HUES64 (cell line): ENCODE results near the gene ZMYND15.
A peak's percentile ranks its signal among the peaks of the same experiment; 100 is the strongest.

ENCODE experiments used
- H3K27ac ChIP-seq: 2 replicates; pipeline ENCODE4 v1.7.0; 2013; ENCODE audit warnings: low read depth, low read length, inconsistent platforms
- H3K27me3 ChIP-seq: 2 replicates; pipeline ENCODE4 v1.6.1; 2013; ENCODE audit warnings: mild to moderate bottlenecking, low read length; ENCODE audit not compliant: insufficient read depth
- H3K36me3 ChIP-seq: 2 replicates; pipeline ENCODE4 v1.6.1; 2013; ENCODE audit warnings: mild to moderate bottlenecking, low read length; ENCODE audit not compliant: insufficient read depth
- H3K4me1 ChIP-seq: 2 replicates; pipeline ENCODE4 v1.6.1; 2013; ENCODE audit warnings: mild to moderate bottlenecking, low read length, moderate library complexity; ENCODE audit not compliant: insufficient read depth
- H3K4me3 ChIP-seq: 2 replicates; pipeline ENCODE4 v1.5.1; 2013; ENCODE audit warnings: mild to moderate bottlenecking, low read length, moderate library complexity
- H3K9ac ChIP-seq: 2 replicates; pipeline ENCODE4 v1.6.1; 2013; ENCODE audit warnings: mild to moderate bottlenecking, low read depth, low read length
- H3K9me3 ChIP-seq: 2 replicates; pipeline ENCODE4 v1.6.1; 2013; ENCODE audit warnings: low read depth, low read length; ENCODE audit not compliant: insufficient read depth
- WGBS: fragments of 150-250, 120-280 bp; methylation state at CpG from one replicate; pipeline ENCODE4 v1.1.7; 2013; ENCODE audit warnings: missing lambda C conversion rate; 5-methylcytosine and 5-hydroxymethylcytosine counted together

The ZMYND15 gene

GRCh38 chr17:4744999-4745969, 5.7 kb downstream of the ZMYND15 start:
- peak overlapping the region; percentile 19; the same call in 1 of the 2 replicates for H3K9ac ChIP-seq
- 3% methylated on average over 47 of the region's 51 CpGs for WGBS

GRCh38 chr17:4747847-4748246, 8.2 kb downstream of the ZMYND15 start:
- WGBS = 94% methylated on average over 5 of the region's 5 CpGs
- H3K9me3 ChIP-seq = no peaks in the 10 kb centered on the region
- no peaks in the 10 kb centered on the region for H3K36me3 ChIP-seq
- no peak overlapping the region for H3K4me3 ChIP-seq
- H3K27me3 ChIP-seq = peaks cover 35% of the 10 kb centered on the region
- no peak overlapping the region for H3K27ac ChIP-seq
- 0 out of 2 replicates have a peak, but pooled peaks cover 6% of the 10 kb centered on the region for H3K4me1 ChIP-seq
- H3K9ac ChIP-seq = no peak overlapping the region

More at GRCh38 chr17:4744999-4745969, 5.7 kb downstream of the ZMYND15 start:
- Histone ChIP-seq H3K36me3 (no peaks in the 10 kb centered on the region), H3K4me3 (peak overlapping the region; percentile 73), H3K4me1 (0 out of 2 replicates have a peak, but pooled peaks cover 6% of the 10 kb centered on the region), H3K9me3 (no peaks in the 10 kb centered on the region), H3K27me3 (peaks cover 60% of the 10 kb centered on the region), H3K27ac (no peak overlapping the region)

- no peaks in the 10 kb centered on the region for H3K9me3 ChIP-seq
- H3K4me1 ChIP-seq = 0 out of 2 replicates have a peak, but pooled peaks cover 6% of the 10 kb centered on the region
- no peaks in the 10 kb centered on the region for H3K36me3 ChIP-seq
- peaks cover 26% of the 10 kb centered on the region for H3K27me3 ChIP-seq
- H3K27ac ChIP-seq = no peak overlapping the region
- H3K4me3 ChIP-seq = no peak overlapping the region
- H3K9ac ChIP-seq = no peak overlapping the region
- 66% methylated on average over 4 of the region's 4 CpGs for WGBS
These were observed 9.1 kb downstream of the ZMYND15 start for GRCh38 chr17:4748686-4749085.

GRCh38 chr17:4750606-4751005, 11.0 kb downstream of the ZMYND15 start:
- no peaks in the 10 kb centered on the region for H3K9me3 ChIP-seq
- 50% methylated on average over 3 of the region's 3 CpGs for WGBS
- 0 out of 2 replicates have a peak, but pooled peaks cover 3% of the 10 kb centered on the region for H3K4me1 ChIP-seq
- peaks cover 9% of the 10 kb centered on the region; the same call in 1 of the 2 replicates for H3K27me3 ChIP-seq
- H3K36me3 ChIP-seq = no peaks in the 10 kb centered on the region
- H3K27ac ChIP-seq = no peak overlapping the region
- H3K9ac ChIP-seq = no peak overlapping the region
- H3K4me3 ChIP-seq = no peak overlapping the region

- Histone ChIP-seq H3K4me1 (no peaks in the 10 kb centered on the region), H3K27ac (no peak overlapping the region), H3K4me3 (no peak overlapping the region), H3K9ac (no peak overlapping the region), H3K36me3 (no peaks in the 10 kb centered on the region), H3K9me3 (no peaks in the 10 kb centered on the region), H3K27me3 (no peaks in the 10 kb centered on the region; the same call in 1 of the 2 replicates)
- WGBS = 78% methylated on average over 5 of the region's 5 CpGs
These were observed 12.3 kb downstream of the ZMYND15 start for GRCh38 chr17:4751932-4752331.

- Histone ChIP-seq H3K27ac (no peak overlapping the region), H3K4me1 (no peaks in the 10 kb centered on the region), H3K27me3 (no peaks in the 10 kb centered on the region; the same call in 1 of the 2 replicates), H3K4me3 (no peak overlapping the region), H3K36me3 (no peaks in the 10 kb centered on the region), H3K9me3 (no peaks in the 10 kb centered on the region), H3K9ac (no peak overlapping the region)
- no CpG with 5 or more reads among the region's 1 CpG for WGBS
These were observed 13.8 kb downstream of the ZMYND15 start for GRCh38 chr17:4753392-4753791.

GRCh38 chr17:4759776-4760236, 20.2 kb downstream of the ZMYND15 start:
- Histone ChIP-seq H3K9ac (no peak overlapping the region), H3K27ac (no peak overlapping the region), H3K4me1 (no peaks in the 10 kb centered on the region), H3K27me3 (no peaks in the 10 kb centered on the region), H3K9me3 (no peaks in the 10 kb centered on the region), H3K36me3 (no peaks in the 10 kb centered on the region), H3K4me3 (no peak overlapping the region)
- WGBS = 94% methylated on average over 10 of the region's 10 CpGs

- no peaks in the 10 kb centered on the region for H3K9me3 ChIP-seq
- H3K4me1 ChIP-seq = no peaks in the 10 kb centered on the region
- H3K4me3 ChIP-seq = no peak overlapping the region
- no peaks in the 10 kb centered on the region for H3K27me3 ChIP-seq
- H3K9ac ChIP-seq = no peak overlapping the region
- WGBS = 78% methylated on average over 2 of the region's 3 CpGs
- H3K27ac ChIP-seq = no peak overlapping the region
- no peaks in the 10 kb centered on the region for H3K36me3 ChIP-seq
These were observed 25.0 kb downstream of the ZMYND15 start for GRCh38 chr17:4764595-4764994.

GRCh38 chr17:4766201-4766600, 26.6 kb downstream of the ZMYND15 start:
- WGBS = 96% methylated on average over 3 of the region's 3 CpGs

GRCh38 chr17:4766723-4767122, 27.1 kb downstream of the ZMYND15 start:
- Histone ChIP-seq H3K4me3 (no peak overlapping the region), H3K9me3 (no peaks in the 10 kb centered on the region), H3K9ac (no peak overlapping the region), H3K4me1 (no peaks in the 10 kb centered on the region), H3K36me3 (no peaks in the 10 kb centered on the region), H3K27me3 (no peaks in the 10 kb centered on the region), H3K27ac (no peak overlapping the region)
- 97% methylated on average over 9 of the region's 9 CpGs for WGBS

More at GRCh38 chr17:4766201-4766600, 26.6 kb downstream of the ZMYND15 start:
- H3K27me3 ChIP-seq = no peaks in the 10 kb centered on the region
- no peak overlapping the region for H3K27ac ChIP-seq
- no peaks in the 10 kb centered on the region for H3K4me1 ChIP-seq
- H3K9me3 ChIP-seq = no peaks in the 10 kb centered on the region
- no peak overlapping the region for H3K9ac ChIP-seq
- no peaks in the 10 kb centered on the region for H3K36me3 ChIP-seq
- H3K4me3 ChIP-seq = no peak overlapping the region

- H3K27ac ChIP-seq = no peak overlapping the region
- WGBS = 90% methylated on average over 6 of the region's 6 CpGs
- H3K4me1 ChIP-seq = no peaks in the 10 kb centered on the region
- no peaks in the 10 kb centered on the region for H3K27me3 ChIP-seq
- no peaks in the 10 kb centered on the region for H3K9me3 ChIP-seq
- H3K4me3 ChIP-seq = no peak overlapping the region
- H3K9ac ChIP-seq = no peak overlapping the region
- H3K36me3 ChIP-seq = no peaks in the 10 kb centered on the region
These were observed 28.7 kb downstream of the ZMYND15 start for GRCh38 chr17:4768298-4768697.
